GM18505 (cell line): ENCODE results near the gene CHD5.

Source experiments
- ATAC-seq: cut with Tn5 transposase; IDR thresholded peaks from one replicate; pipeline ENCODE4 v1.9.1; 2021; ENCODE audit not compliant: unreplicated experiment
- POLR2A ChIP-seq: IDR thresholded peaks from 4 replicates; pipeline ENCODE4 v1.6.1; 2011; ENCODE audit warnings: borderline replicate concordance; ENCODE audit not compliant: insufficient read depth, insufficient read length; ENCODE audit errors: extremely low read depth

Gene CHD5

GRCh38 chr1:6124746-6125365 is 55.3 kb downstream of the CHD5 start:
- ATAC-seq, result no peak
- no peak for TF ChIP-seq POLR2A

- TF ChIP-seq POLR2A, result no peak
- no peak for ATAC-seq
Measured at GRCh38 chr1:6124341-6124740, 55.8 kb downstream of the CHD5 start.

GRCh38 chr1:6123816-6124215 is 56.3 kb downstream of the CHD5 start:
- ATAC-seq, result no peak
- no peak for TF ChIP-seq POLR2A

GRCh38 chr1:6123083-6123482 is 57.0 kb downstream of the CHD5 start:
- TF ChIP-seq POLR2A, result no peak
- no peak for ATAC-seq

- ATAC-seq, result no peak
- no peak for TF ChIP-seq POLR2A
Measured at GRCh38 chr1:6121651-6122370, 58.3 kb downstream of the CHD5 start.

GRCh38 chr1:6121021-6121421 is 59.1 kb downstream of the CHD5 start:
- no peak for TF ChIP-seq POLR2A
- ATAC-seq, result no peak

- no peak for TF ChIP-seq POLR2A
- ATAC-seq, result no peak
Measured at GRCh38 chr1:6118415-6118814, 61.7 kb downstream of the CHD5 start.

- no peak for ATAC-seq
- no peak for TF ChIP-seq POLR2A
Measured at GRCh38 chr1:6117624-6118023, 62.5 kb downstream of the CHD5 start.

GRCh38 chr1:6117064-6117463 is 63.1 kb downstream of the CHD5 start:
- ATAC-seq, result no peak
- no peak for TF ChIP-seq POLR2A

GRCh38 chr1:6116137-6116536 is 64.0 kb downstream of the CHD5 start:
- no peak for TF ChIP-seq POLR2A
- ATAC-seq, result no peak

- TF ChIP-seq POLR2A, result no peak
- no peak for ATAC-seq
Measured at GRCh38 chr1:6113745-6114144, 66.4 kb downstream of the CHD5 start.

- TF ChIP-seq POLR2A, result no peak
- ATAC-seq, result no peak
Measured at GRCh38 chr1:6113116-6113515, 67.0 kb downstream of the CHD5 start.

- TF ChIP-seq POLR2A, result no peak
- ATAC-seq, result no peak
Measured at GRCh38 chr1:6112690-6113005, 67.5 kb downstream of the CHD5 start.

GRCh38 chr1:6111991-6112689 is 68.0 kb downstream of the CHD5 start:
- no peak for ATAC-seq
- no peak for TF ChIP-seq POLR2A

GRCh38 chr1:6111571-6111970 is 68.5 kb downstream of the CHD5 start:
- TF ChIP-seq POLR2A, result no peak
- no peak for ATAC-seq

GRCh38 chr1:6110326-6110725 is 69.8 kb downstream of the CHD5 start:
- no peak for TF ChIP-seq POLR2A
- no peak for ATAC-seq
